Measurements from ENCODE around the gene VPS72. TPM values are rescaled to one million over a fixed set of nuclear protein-coding genes. Genes with fewer than 3 reads are reported as not detected.

Gene VPS72
- total and polyA plus RNA-seq, 12 donors: 24.8 to 47.2 (median 38.8) TPM

DNA sequence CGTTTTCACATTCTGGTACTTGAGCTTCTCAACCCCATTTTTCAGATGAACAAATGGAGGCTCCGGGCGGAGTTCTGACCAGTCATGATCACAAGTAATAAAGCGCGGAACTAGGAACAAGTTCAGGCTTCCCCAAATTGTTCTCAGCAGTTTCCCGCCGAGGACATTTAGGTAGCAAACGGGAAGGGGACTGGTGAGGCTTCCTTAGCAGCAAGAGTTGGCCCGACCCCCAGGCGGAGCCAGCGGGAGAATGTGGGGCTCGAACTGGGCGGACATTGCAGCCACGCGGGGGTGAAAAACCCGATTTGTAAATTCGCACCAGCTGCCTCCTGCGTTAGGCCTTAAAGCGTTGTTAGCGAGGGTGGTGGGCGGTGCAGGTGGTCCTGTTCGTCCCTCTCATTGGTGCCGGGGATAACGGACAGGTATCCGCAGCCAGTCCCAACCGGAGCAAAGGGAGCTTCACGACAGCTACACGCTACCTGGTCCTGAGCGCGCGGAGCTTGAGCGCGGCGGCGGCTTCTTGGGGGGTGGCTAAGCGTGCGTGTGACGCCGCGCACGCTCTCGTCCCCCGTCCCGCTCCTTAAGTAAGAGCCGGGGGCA is 58.9 kb downstream of the VPS72 start:
- H3K36me3 ChIP-seq: peaks cover 0 to 43% (median 12%) of the 10 kb centered on the region in 9 donors
- peak overlapping the region in 9 of 10 donors; percentile 16 to 72 (median 56) for H3K27ac ChIP-seq
- peaks cover 0 to 29% (median 15%) of the 10 kb centered on the region in 9 donors for H3K4me1 ChIP-seq
- ATAC-seq (peak; percentile 69 to 92 (median 90)), DNase-seq (peak; percentile 76 to 85)
- H3K4me3 ChIP-seq: peak overlapping the region in 9 of 10 donors; percentile 10 to 52 (median 41)
- H3K27me3 ChIP-seq: no peaks in the 10 kb centered on the region
- TF ChIP-seq, protein P1, sequence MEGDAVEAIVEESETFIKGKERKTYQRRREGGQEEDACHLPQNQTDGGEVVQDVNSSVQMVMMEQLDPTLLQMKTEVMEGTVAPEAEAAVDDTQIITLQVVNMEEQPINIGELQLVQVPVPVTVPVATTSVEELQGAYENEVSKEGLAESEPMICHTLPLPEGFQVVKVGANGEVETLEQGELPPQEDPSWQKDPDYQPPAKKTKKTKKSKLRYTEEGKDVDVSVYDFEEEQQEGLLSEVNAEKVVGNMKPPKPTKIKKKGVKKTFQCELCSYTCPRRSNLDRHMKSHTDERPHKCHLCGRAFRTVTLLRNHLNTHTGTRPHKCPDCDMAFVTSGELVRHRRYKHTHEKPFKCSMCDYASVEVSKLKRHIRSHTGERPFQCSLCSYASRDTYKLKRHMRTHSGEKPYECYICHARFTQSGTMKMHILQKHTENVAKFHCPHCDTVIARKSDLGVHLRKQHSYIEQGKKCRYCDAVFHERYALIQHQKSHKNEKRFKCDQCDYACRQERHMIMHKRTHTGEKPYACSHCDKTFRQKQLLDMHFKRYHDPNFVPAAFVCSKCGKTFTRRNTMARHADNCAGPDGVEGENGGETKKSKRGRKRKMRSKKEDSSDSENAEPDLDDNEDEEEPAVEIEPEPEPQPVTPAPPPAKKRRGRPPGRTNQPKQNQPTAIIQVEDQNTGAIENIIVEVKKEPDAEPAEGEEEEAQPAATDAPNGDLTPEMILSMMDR (IDR thresholded peaks at IDR 0.05): peak in 5 of 9 donors; percentile 9 to 30 (median 15)
- intact Hi-C loops (cut with DNase I): no loop called here
- 22 to 27% methylated on average over 45 of the region's 45 CpGs for WGBS, 2 donors
- no peaks in the 10 kb centered on the region for H3K9me3 ChIP-seq

DNA sequence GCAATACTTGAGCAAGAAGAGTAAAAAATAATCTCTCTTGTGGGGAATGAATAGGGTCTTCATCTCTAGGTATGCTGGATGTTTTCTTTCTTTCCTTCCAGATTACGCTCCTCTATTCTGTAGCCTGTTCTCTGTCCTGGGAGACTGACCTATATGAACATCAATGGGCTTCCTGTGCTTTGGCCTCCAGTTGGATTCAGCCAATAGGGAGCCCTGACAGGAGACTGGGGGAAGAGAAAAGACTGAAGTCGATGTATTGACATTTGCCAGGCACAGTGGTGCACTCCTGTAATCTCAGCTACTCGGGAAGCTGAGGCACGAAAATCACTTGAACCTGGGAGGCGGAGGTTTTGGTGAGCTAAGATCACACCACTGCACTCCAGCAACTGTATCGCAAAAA is 61.2 kb downstream of the VPS72 start:
- 43 to 53% methylated on average over 6 of the region's 6 CpGs for WGBS, 2 donors
- TF ChIP-seq, protein P1 (IDR thresholded peaks at IDR 0.05): no peak
- Histone ChIP-seq H3K27ac (no peak overlapping the region), H3K36me3 (peaks cover 0 to 32% (median 0%) of the 10 kb centered on the region in 9 donors), H3K9me3 (no peaks in the 10 kb centered on the region), H3K4me3 (no peak overlapping the region), H3K27me3 (no peaks in the 10 kb centered on the region), H3K4me1 (peaks cover 0 to 25% (median 15%) of the 10 kb centered on the region in 9 donors)
- intact Hi-C loops (cut with DNase I): no loop called here
- DNase-seq: no peak
- no peak for ATAC-seq

Other genes starting within 250 kb of the VPS72 start
- gene CERS2, start 215.4 kb downstream of the VPS72 start, total RNA-seq: 10 to 100 TPM; 56.5 to 99.4 (median 73.5) TPM
- 100 to 1,000 TPM in 1 of 2 donors, 10 to 100 TPM in 1; 79.2 to 104 TPM for gene CERS2, start 215.4 kb downstream of the VPS72 start, polyA plus RNA-seq
- gene ANXA9, start 207.9 kb downstream of the VPS72 start, total RNA-seq: under 1 TPM in 4 of 10 donors, not detected in 6; 0.15 to 0.36 (median 0.20) TPM
- under 1 TPM; 0.06 to 0.15 TPM for gene ANXA9, start 207.9 kb downstream of the VPS72 start, polyA plus RNA-seq
- 10 to 100 TPM; 40.7 to 70.6 (median 55.7) TPM for gene MINDY1, start 183.3 kb downstream of the VPS72 start, total RNA-seq
- 10 to 100 TPM in 1 of 2 donors, 1 to 10 TPM in 1; 9.8 to 18.7 TPM for gene MINDY1, start 183.3 kb downstream of the VPS72 start, polyA plus RNA-seq
- gene PRUNE1, start 181.7 kb downstream of the VPS72 start, total RNA-seq: 10 to 100 TPM; 37.5 to 50.1 (median 46.0) TPM
- 10 to 100 TPM; 11.5 to 24.4 TPM for gene PRUNE1, start 181.7 kb downstream of the VPS72 start, polyA plus RNA-seq
- gene BNIPL, start 153.6 kb downstream of the VPS72 start, total RNA-seq: under 1 TPM; 0.21 to 0.78 (median 0.32) TPM
- 1 to 10 TPM in 1 of 2 donors, under 1 TPM in 1; 0.06 to 1.8 TPM for gene BNIPL, start 153.6 kb downstream of the VPS72 start, polyA plus RNA-seq
- 10 to 100 TPM in 3 of 10 donors, 1 to 10 TPM in 7; 5.4 to 12.6 (median 8.0) TPM for gene C1orf56, start 142.4 kb downstream of the VPS72 start, total RNA-seq
- 1 to 10 TPM; 5.2 to 5.8 TPM for gene C1orf56, start 142.4 kb downstream of the VPS72 start, polyA plus RNA-seq
- gene CDC42SE1, start 130.6 kb downstream of the VPS72 start, total RNA-seq: 10 to 100 TPM; 26.1 to 45.6 (median 30.5) TPM
- gene CDC42SE1, start 130.6 kb downstream of the VPS72 start, polyA plus RNA-seq: 10 to 100 TPM; 28.6 to 34.1 TPM
- 10 to 100 TPM in 7 of 10 donors, 1 to 10 TPM in 3; 1.4 to 57.8 (median 28.1) TPM for gene MLLT11, start 129.8 kb downstream of the VPS72 start, total RNA-seq
- gene MLLT11, start 129.8 kb downstream of the VPS72 start, polyA plus RNA-seq: 10 to 100 TPM in 1 of 2 donors, 1 to 10 TPM in 1; 4.9 to 11.3 TPM
- 10 to 100 TPM in 9 of 10 donors, 1 to 10 TPM in 1; 9.1 to 14.4 (median 10.6) TPM for gene GABPB2, start 119.4 kb downstream of the VPS72 start, total RNA-seq
- gene GABPB2, start 119.4 kb downstream of the VPS72 start, polyA plus RNA-seq: 10 to 100 TPM in 1 of 2 donors, 1 to 10 TPM in 1; 3.4 to 11.4 TPM
- 10 to 100 TPM; 23.2 to 68.1 (median 54.9) TPM for gene SEMA6C, start 43.6 kb downstream of the VPS72 start, total RNA-seq
- 100 to 1,000 TPM in 1 of 2 donors, 10 to 100 TPM in 1; 15.7 to 141 TPM for gene SEMA6C, start 43.6 kb downstream of the VPS72 start, polyA plus RNA-seq
- 1 to 10 TPM in 4 of 10 donors, under 1 TPM in 5, not detected in 1; 0.35 to 5.8 (median 0.71) TPM for gene TNFAIP8L2, start 33.5 kb downstream of the VPS72 start, total RNA-seq
- 1 to 10 TPM; 2.4 to 4.0 TPM for gene TNFAIP8L2, start 33.5 kb downstream of the VPS72 start, polyA plus RNA-seq
- gene LYSMD1, start 24.3 kb downstream of the VPS72 start, total RNA-seq: 10 to 100 TPM; 11.4 to 16.5 (median 13.3) TPM
- gene LYSMD1, start 24.3 kb downstream of the VPS72 start, polyA plus RNA-seq: 1 to 10 TPM; 5.7 to 8.5 TPM
- 10 to 100 TPM; 12.9 to 26.6 (median 18.3) TPM for gene SCNM1, start 24.1 kb downstream of the VPS72 start, total RNA-seq
- 10 to 100 TPM; 52.3 to 57.6 TPM for gene SCNM1, start 24.1 kb downstream of the VPS72 start, polyA plus RNA-seq
- under 1 TPM in 2 of 10 donors, not detected in 8; 0.46 to 0.74 TPM for gene TMOD4, start 14.2 kb downstream of the VPS72 start, total RNA-seq
- under 1 TPM; 0.06 to 0.88 TPM for gene TMOD4, start 14.2 kb downstream of the VPS72 start, polyA plus RNA-seq
- 10 to 100 TPM; 32.4 to 48.0 (median 39.2) TPM for gene PIP5K1A, start 8.4 kb upstream of the VPS72 start, total RNA-seq
- 10 to 100 TPM; 11.5 to 32.2 TPM for gene PIP5K1A, start 8.4 kb upstream of the VPS72 start, polyA plus RNA-seq
- 100 to 1,000 TPM; 119 to 157 (median 147) TPM for gene PSMD4, start 64.5 kb upstream of the VPS72 start, total RNA-seq
- gene PSMD4, start 64.5 kb upstream of the VPS72 start, polyA plus RNA-seq: 100 to 1,000 TPM; 222 to 300 TPM
- 10 to 100 TPM; 10.4 to 15.1 (median 13.1) TPM for gene ZNF687, start 92.1 kb upstream of the VPS72 start, total RNA-seq
- gene ZNF687, start 92.1 kb upstream of the VPS72 start, polyA plus RNA-seq: 1 to 10 TPM; 5.9 to 8.0 TPM
- 10 to 100 TPM; 37.1 to 52.1 (median 42.5) TPM for gene PI4KB, start 137.2 kb upstream of the VPS72 start, total RNA-seq
- gene PI4KB, start 137.2 kb upstream of the VPS72 start, polyA plus RNA-seq: 10 to 100 TPM; 17.6 to 29.0 TPM
- 10 to 100 TPM; 12.6 to 38.4 (median 24.0) TPM for gene RFX5, start 157.1 kb upstream of the VPS72 start, total RNA-seq
- gene RFX5, start 157.1 kb upstream of the VPS72 start, polyA plus RNA-seq: 1 to 10 TPM; 6.5 to 8.9 TPM
- 100 to 1,000 TPM in 1 of 10 donors, 10 to 100 TPM in 9; 32.3 to 112 (median 59.7) TPM for gene SELENBP1, start 182.5 kb upstream of the VPS72 start, total RNA-seq
- gene SELENBP1, start 182.5 kb upstream of the VPS72 start, polyA plus RNA-seq: 10 to 100 TPM; 20.7 to 54.1 TPM
- 100 to 1,000 TPM; 169 to 241 (median 203) TPM for gene PSMB4, start 209.4 kb upstream of the VPS72 start, total RNA-seq
- gene PSMB4, start 209.4 kb upstream of the VPS72 start, polyA plus RNA-seq: 100 to 1,000 TPM; 343 to 441 TPM

Data from heart right ventricle (tissue), 16 donors.